Measurements from ENCODE around the gene BGN.

DNA sequence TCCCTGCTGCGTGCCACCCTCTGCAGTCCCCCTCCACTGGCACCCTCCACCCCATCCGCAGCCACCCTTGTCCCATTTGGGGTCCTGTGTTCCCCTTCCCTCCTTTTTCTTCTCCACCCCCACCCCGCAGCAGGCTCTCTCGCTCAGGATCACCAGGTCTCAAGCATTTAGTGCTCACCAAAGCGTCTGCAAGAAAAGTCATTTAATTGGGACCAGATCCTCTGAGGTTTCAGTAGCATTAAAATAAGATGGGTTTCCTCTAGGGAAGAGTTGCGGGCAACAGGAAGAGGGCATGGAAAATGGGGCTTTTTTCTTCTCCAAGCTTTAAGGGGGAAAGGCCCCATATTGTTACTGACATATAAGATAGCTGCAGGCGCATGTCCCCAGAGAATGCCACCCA lies 19.5 kb upstream of the BGN start:
- TF ChIP-seq, protein P1, sequence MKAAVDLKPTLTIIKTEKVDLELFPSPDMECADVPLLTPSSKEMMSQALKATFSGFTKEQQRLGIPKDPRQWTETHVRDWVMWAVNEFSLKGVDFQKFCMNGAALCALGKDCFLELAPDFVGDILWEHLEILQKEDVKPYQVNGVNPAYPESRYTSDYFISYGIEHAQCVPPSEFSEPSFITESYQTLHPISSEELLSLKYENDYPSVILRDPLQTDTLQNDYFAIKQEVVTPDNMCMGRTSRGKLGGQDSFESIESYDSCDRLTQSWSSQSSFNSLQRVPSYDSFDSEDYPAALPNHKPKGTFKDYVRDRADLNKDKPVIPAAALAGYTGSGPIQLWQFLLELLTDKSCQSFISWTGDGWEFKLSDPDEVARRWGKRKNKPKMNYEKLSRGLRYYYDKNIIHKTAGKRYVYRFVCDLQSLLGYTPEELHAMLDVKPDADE (IDR thresholded peaks at IDR 0.05), result no peak
- TF ChIP-seq, protein P2, sequence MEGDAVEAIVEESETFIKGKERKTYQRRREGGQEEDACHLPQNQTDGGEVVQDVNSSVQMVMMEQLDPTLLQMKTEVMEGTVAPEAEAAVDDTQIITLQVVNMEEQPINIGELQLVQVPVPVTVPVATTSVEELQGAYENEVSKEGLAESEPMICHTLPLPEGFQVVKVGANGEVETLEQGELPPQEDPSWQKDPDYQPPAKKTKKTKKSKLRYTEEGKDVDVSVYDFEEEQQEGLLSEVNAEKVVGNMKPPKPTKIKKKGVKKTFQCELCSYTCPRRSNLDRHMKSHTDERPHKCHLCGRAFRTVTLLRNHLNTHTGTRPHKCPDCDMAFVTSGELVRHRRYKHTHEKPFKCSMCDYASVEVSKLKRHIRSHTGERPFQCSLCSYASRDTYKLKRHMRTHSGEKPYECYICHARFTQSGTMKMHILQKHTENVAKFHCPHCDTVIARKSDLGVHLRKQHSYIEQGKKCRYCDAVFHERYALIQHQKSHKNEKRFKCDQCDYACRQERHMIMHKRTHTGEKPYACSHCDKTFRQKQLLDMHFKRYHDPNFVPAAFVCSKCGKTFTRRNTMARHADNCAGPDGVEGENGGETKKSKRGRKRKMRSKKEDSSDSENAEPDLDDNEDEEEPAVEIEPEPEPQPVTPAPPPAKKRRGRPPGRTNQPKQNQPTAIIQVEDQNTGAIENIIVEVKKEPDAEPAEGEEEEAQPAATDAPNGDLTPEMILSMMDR (conservative IDR thresholded peaks at IDR 0.05; ENCODE audit: low read depth in 2 of 2), result no peak
- no peak for TF ChIP-seq EZH2phosphoT487 (IDR thresholded peaks at IDR 0.05; ENCODE audit: unreplicated experiment)
- no peak for TF ChIP-seq CREB1 (CRISPR knock-in tag; IDR thresholded peaks at IDR 0.05; ENCODE audit: low read depth)
- no peak for TF ChIP-seq EZH2 (IDR thresholded peaks at IDR 0.05; ENCODE audit: low read depth, unreplicated experiment)
- TF ChIP-seq, protein P3, sequence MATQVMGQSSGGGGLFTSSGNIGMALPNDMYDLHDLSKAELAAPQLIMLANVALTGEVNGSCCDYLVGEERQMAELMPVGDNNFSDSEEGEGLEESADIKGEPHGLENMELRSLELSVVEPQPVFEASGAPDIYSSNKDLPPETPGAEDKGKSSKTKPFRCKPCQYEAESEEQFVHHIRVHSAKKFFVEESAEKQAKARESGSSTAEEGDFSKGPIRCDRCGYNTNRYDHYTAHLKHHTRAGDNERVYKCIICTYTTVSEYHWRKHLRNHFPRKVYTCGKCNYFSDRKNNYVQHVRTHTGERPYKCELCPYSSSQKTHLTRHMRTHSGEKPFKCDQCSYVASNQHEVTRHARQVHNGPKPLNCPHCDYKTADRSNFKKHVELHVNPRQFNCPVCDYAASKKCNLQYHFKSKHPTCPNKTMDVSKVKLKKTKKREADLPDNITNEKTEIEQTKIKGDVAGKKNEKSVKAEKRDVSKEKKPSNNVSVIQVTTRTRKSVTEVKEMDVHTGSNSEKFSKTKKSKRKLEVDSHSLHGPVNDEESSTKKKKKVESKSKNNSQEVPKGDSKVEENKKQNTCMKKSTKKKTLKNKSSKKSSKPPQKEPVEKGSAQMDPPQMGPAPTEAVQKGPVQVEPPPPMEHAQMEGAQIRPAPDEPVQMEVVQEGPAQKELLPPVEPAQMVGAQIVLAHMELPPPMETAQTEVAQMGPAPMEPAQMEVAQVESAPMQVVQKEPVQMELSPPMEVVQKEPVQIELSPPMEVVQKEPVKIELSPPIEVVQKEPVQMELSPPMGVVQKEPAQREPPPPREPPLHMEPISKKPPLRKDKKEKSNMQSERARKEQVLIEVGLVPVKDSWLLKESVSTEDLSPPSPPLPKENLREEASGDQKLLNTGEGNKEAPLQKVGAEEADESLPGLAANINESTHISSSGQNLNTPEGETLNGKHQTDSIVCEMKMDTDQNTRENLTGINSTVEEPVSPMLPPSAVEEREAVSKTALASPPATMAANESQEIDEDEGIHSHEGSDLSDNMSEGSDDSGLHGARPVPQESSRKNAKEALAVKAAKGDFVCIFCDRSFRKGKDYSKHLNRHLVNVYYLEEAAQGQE (IDR thresholded peaks at IDR 0.05; ENCODE audit: unreplicated experiment), result no peak
- TF ChIP-seq STAT1 (IDR thresholded peaks at IDR 0.05; ENCODE audit: unreplicated experiment), result no peak
- TF ChIP-seq POLR2AphosphoS5 (IDR thresholded peaks at IDR 0.05; ENCODE audit: low read depth), result no peak
- TF ChIP-seq JUNB (IDR thresholded peaks at IDR 0.05; ENCODE audit: unreplicated experiment), result no peak
- TF ChIP-seq ZNF331 (CRISPR knock-in tag; IDR thresholded peaks at IDR 0.05; ENCODE audit: low read depth), result no peak
- no peak for TF ChIP-seq ZNF114 (CRISPR knock-in tag; IDR thresholded peaks at IDR 0.05)

Measured in GM23338 (cell line).